Measurements from ENCODE around the gene RBM8A.

DNA sequence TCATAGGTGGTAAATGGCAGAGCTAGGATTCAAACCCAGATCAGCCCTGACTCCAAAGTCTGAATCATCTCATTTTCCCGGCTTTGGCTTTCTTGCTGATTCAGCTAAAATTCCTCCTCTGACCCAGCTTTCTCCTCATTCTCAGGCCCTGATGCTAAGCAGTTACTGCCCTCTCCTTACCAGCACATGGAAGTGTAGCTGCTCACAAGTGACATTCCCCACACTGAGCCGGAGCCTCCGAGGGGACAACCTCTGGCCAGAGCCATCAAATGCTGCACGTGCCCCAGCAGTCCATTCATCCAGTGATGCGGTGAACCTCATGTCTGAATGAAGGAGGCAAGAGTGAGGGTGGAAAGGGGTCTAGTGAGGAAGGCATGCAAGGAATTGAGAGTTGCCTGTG lies 28.5 kb downstream of the RBM8A start:
- no peak for TF ChIP-seq CTCF (IDR thresholded peaks at IDR 0.05; ENCODE audit: insufficient read depth, low read length)
- no peak for TF ChIP-seq POLR2AphosphoS5 (IDR thresholded peaks at IDR 0.05; ENCODE audit: low read depth)
- no peak for TF ChIP-seq SPI1 (IDR thresholded peaks at IDR 0.05; ENCODE audit: borderline replicate concordance, low read depth)

Data from HL-60 (cell line).